ENCODE results near the gene GGT6. TPM values are rescaled to one million over a fixed set of nuclear protein-coding genes. Genes with fewer than 3 reads are reported as not detected.

Gene GGT6
- polyA plus RNA-seq, 3 donors, result not detected

- TF ChIP-seq CTCF (IDR thresholded peaks at IDR 0.05), result no peak
- peaks cover 46 to 58% (median 47%) of the 10 kb centered on the region in 3 donors for H3K27me3 Mint-ChIP-seq (ENCODE audit: low read depth in 3 of 3)
- no peak overlapping the region for H3K27ac ChIP-seq (ENCODE audit: low read depth in 1 of 2, low read length in 2 of 2)
- H3K9ac ChIP-seq (ENCODE audit: insufficient read depth, low read length, poor library complexity, severe bottlenecking), result no peak overlapping the region
- H4K20me1 ChIP-seq (ENCODE audit: insufficient read depth, low read length), result no peaks in the 10 kb centered on the region
- peaks cover 0 to 1% of the 10 kb centered on the region in 2 donors for H3K36me3 Mint-ChIP-seq
- no peak overlapping the region for H2AFZ ChIP-seq (ENCODE audit: insufficient read depth, low read depth, low read length, poor library complexity, severe bottlenecking)
- no peak for DNase-seq
- peaks cover 0 to 7% (median 3%) of the 10 kb centered on the region in 7 donors for H3K9me3 Mint-ChIP-seq
- H3K4me1 ChIP-seq (ENCODE audit: control insufficient read depth in 1 of 2, insufficient read depth in 2 of 2, low read length in 2 of 2), result peaks cover 5 to 10% of the 10 kb centered on the region in 2 donors
- H3K27ac Mint-ChIP-seq, result no peak overlapping the region
- H3K4me3 Mint-ChIP-seq, result no peak overlapping the region
- intact Hi-C loops (cut with micrococcal nuclease), result no loop called here
- WGBS (ENCODE audit: insufficient coverage), result 54% methylated on average over 4 of the region's 9 CpGs
- H3K27me3 ChIP-seq (ENCODE audit: control insufficient read depth in 2 of 2, insufficient read depth in 2 of 2, low read length in 2 of 2), result peaks cover 17 to 42% of the 10 kb centered on the region in 2 donors
- no peaks in the 10 kb centered on the region for H3K36me3 ChIP-seq (replicated peaks in 1 of 2; ENCODE audit: control insufficient read depth in 1 of 2, insufficient read depth in 2 of 2, low read length in 2 of 2)
- H3K4me3 ChIP-seq (replicated peaks in 1 of 3; ENCODE audit: low read depth in 2 of 3, low read length in 3 of 3), result no peak overlapping the region
- no peak overlapping the region for H3K4me2 ChIP-seq (replicated peaks; ENCODE audit: extremely low read depth, low read length, poor library complexity, severe bottlenecking)
- H3K4me1 Mint-ChIP-seq, result peaks cover 3% of the 10 kb centered on the region
- peaks cover 0 to 10% of the 10 kb centered on the region in 2 donors for H3K9me3 ChIP-seq (replicated peaks in 1 of 2; ENCODE audit: control insufficient read depth in 1 of 2, insufficient read depth in 1 of 2, low read length in 2 of 2)
- H3K79me2 ChIP-seq (ENCODE audit: insufficient read depth, low read length), result no peaks in the 10 kb centered on the region
Measured at GRCh38 chr17:4587803-4588202, 27.4 kb upstream of the GGT6 start.

GRCh38 chr17:4587195-4587594 is 26.8 kb upstream of the GGT6 start:
- Mint-ChIP-seq H3K36me3 (peaks cover 0 to 1% of the 10 kb centered on the region in 2 donors), H3K27ac (no peak overlapping the region), H3K9me3 (peaks cover 0 to 7% (median 3%) of the 10 kb centered on the region in 7 donors), H3K4me1 (peaks cover 3% of the 10 kb centered on the region), H3K4me3 (no peak overlapping the region), H3K27me3 (ENCODE audit: low read depth in 3 of 3) (peaks cover 45 to 64% (median 52%) of the 10 kb centered on the region in 3 donors)
- intact Hi-C loops (cut with micrococcal nuclease), result no loop called here
- TF ChIP-seq CTCF (IDR thresholded peaks at IDR 0.05), result no peak
- Histone ChIP-seq H3K9me3 (replicated peaks in 1 of 2; ENCODE audit: control insufficient read depth in 1 of 2, insufficient read depth in 1 of 2, low read length in 2 of 2) (peaks cover 0 to 10% of the 10 kb centered on the region in 2 donors), H3K36me3 (replicated peaks in 1 of 2; ENCODE audit: control insufficient read depth in 1 of 2, insufficient read depth in 2 of 2, low read length in 2 of 2) (no peaks in the 10 kb centered on the region), H4K20me1 (ENCODE audit: insufficient read depth, low read length) (no peaks in the 10 kb centered on the region), H3K4me3 (replicated peaks in 1 of 3; ENCODE audit: low read depth in 2 of 3, low read length in 3 of 3) (no peak overlapping the region), H3K9ac (ENCODE audit: insufficient read depth, low read length, poor library complexity, severe bottlenecking) (no peak overlapping the region), H3K79me2 (ENCODE audit: insufficient read depth, low read length) (no peaks in the 10 kb centered on the region), H3K4me2 (replicated peaks; ENCODE audit: extremely low read depth, low read length, poor library complexity, severe bottlenecking) (no peak overlapping the region), H3K27me3 (ENCODE audit: control insufficient read depth in 2 of 2, insufficient read depth in 2 of 2, low read length in 2 of 2) (peaks cover 19 to 46% of the 10 kb centered on the region in 2 donors), H2AFZ (ENCODE audit: insufficient read depth, low read depth, low read length, poor library complexity, severe bottlenecking) (no peak overlapping the region), H3K4me1 (ENCODE audit: control insufficient read depth in 1 of 2, insufficient read depth in 2 of 2, low read length in 2 of 2) (peaks cover 5 to 10% of the 10 kb centered on the region in 2 donors), H3K27ac (ENCODE audit: low read depth in 1 of 2, low read length in 2 of 2) (no peak overlapping the region)
- 93% methylated on average over 6 of the region's 7 CpGs for WGBS (ENCODE audit: insufficient coverage)
- no peak for DNase-seq

Measured in CD14-positive monocyte (primary cell).